ENCODE data around the gene NAA80. TPM values are rescaled to one million over a fixed set of nuclear protein-coding genes. Genes with fewer than 3 reads are reported as not detected.

Gene NAA80
- total and polyA plus RNA-seq, 2 of the 13 experiments (the other 11 are each of a cell fraction or from before 2014, with no cell fraction given) = 3.4 to 8.7 TPM

DNA sequence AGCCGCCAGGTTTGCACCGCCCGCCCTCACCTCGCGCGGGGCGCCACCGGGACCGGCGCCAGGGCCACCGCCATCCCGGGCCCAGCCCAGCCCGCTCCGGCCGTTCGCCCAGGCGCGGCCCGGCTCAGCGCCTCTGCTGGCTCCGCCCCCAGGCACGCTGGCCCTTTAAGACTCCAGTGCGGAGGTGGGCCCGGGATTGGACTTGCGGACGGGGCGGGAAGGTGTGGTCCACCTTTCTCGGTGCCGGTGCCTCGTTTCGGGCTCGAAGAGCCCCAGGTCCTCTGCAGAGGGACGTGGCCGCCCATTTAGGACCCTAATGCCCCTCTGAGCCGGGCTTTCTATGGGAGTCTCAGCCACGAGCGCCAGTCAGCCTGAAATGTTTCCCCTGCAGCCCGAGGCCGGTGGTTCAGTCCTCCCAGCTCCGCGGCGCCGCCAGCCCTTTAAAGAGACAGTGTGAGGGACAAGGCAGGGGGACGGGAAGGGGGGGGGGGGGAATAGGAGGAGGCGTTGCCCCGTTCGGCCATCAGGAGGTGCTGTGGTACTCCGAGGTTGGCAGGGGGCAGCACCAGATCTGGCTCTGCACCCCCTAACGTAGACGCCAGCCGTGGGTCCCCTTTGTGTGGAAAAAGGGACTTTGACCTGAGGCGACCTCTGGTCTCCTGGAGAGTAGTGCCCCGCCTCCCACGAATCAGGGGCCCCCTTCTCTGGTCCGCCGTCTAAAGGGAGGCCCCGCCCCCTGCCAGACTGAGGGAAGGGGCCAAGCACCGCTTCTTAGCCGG, 22.3 kb upstream of the NAA80 start (continued):
- TF ChIP-seq, protein P1, sequence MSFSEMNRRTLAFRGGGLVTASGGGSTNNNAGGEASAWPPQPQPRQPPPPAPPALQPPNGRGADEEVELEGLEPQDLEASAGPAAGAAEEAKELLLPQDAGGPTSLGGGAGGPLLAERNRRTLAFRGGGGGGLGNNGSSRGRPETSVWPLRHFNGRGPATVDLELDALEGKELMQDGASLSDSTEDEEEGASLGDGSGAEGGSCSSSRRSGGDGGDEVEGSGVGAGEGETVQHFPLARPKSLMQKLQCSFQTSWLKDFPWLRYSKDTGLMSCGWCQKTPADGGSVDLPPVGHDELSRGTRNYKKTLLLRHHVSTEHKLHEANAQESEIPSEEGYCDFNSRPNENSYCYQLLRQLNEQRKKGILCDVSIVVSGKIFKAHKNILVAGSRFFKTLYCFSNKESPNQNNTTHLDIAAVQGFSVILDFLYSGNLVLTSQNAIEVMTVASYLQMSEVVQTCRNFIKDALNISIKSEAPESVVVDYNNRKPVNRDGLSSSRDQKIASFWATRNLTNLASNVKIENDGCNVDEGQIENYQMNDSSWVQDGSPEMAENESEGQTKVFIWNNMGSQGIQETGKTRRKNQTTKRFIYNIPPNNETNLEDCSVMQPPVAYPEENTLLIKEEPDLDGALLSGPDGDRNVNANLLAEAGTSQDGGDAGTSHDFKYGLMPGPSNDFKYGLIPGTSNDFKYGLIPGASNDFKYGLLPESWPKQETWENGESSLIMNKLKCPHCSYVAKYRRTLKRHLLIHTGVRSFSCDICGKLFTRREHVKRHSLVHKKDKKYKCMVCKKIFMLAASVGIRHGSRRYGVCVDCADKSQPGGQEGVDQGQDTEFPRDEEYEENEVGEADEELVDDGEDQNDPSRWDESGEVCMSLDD (CRISPR knock-in tag; IDR thresholded peaks at IDR 0.05; ENCODE audit: borderline replicate concordance) = peak; percentile 96
- TF ChIP-seq ZSCAN30 (CRISPR knock-in tag; IDR thresholded peaks at IDR 0.05) (no peak), TOE1 (CRISPR knock-in tag; IDR thresholded peaks at IDR 0.05) (peak; percentile 38; the same call in 1 of the 2 replicates), PRDM15 (CRISPR knock-in tag; IDR thresholded peaks at IDR 0.05) (peak; percentile 25; the same call in 1 of the 2 replicates), PRDM10 (CRISPR knock-in tag; IDR thresholded peaks at IDR 0.05; ENCODE audit: low read depth) (peak; percentile 98), NCOA2 (CRISPR knock-in tag; IDR thresholded peaks at IDR 0.05) (peak; percentile 56), NR3C1 (CRISPR knock-in tag; IDR thresholded peaks at IDR 0.05) (no peak), KDM5A (IDR thresholded peaks at IDR 0.05; ENCODE audit: borderline replicate concordance, low read length) (peak; percentile 55; the same call in 1 of the 2 replicates), HOXA5 (CRISPR knock-in tag; IDR thresholded peaks at IDR 0.05) (0 out of 2 replicates have a peak, but pooled peaks have one; percentile 56), ZNF749 (CRISPR knock-in tag; IDR thresholded peaks at IDR 0.05; ENCODE audit: borderline replicate concordance) (peak; percentile 17; the same call in 1 of the 2 replicates), ZNF839 (CRISPR knock-in tag; IDR thresholded peaks at IDR 0.05; ENCODE audit: borderline replicate concordance) (0 out of 2 replicates have a peak, but pooled peaks have one; percentile 59), FOXK2 (IDR thresholded peaks at IDR 0.05) (peak; percentile 99), PCBP1 (IDR thresholded peaks at IDR 0.05; ENCODE audit: borderline replicate concordance, low read depth, low read length) (peak; percentile 97), ISL2 (CRISPR knock-in tag; IDR thresholded peaks at IDR 0.05) (peak; percentile 62; the same call in 1 of the 2 replicates), SMC3 (IDR thresholded peaks at IDR 0.05; ENCODE audit: low read length) (peak; percentile 15), ASH2L (IDR thresholded peaks at IDR 0.05; ENCODE audit: insufficient read length, low read depth, low read length) (peak; percentile 92)
- TF ChIP-seq, protein P2, sequence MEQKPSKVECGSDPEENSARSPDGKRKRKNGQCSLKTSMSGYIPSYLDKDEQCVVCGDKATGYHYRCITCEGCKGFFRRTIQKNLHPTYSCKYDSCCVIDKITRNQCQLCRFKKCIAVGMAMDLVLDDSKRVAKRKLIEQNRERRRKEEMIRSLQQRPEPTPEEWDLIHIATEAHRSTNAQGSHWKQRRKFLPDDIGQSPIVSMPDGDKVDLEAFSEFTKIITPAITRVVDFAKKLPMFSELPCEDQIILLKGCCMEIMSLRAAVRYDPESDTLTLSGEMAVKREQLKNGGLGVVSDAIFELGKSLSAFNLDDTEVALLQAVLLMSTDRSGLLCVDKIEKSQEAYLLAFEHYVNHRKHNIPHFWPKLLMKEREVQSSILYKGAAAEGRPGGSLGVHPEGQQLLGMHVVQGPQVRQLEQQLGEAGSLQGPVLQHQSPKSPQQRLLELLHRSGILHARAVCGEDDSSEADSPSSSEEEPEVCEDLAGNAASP (CRISPR knock-in tag; IDR thresholded peaks at IDR 0.05; ENCODE audit: borderline replicate concordance) = peak; percentile 92; the same call in 1 of the 2 replicates
